Cardiac septum (tissue), 1 donor: Measurements from ENCODE around the gene B9D1. TPM values are rescaled to one million over a fixed set of nuclear protein-coding genes. Genes with fewer than 3 reads are reported as not detected.

Source experiments
- DNase-seq: peaks from one replicate; pipeline ENCODE4 v3.0.0-alpha.2; 2020; ENCODE audit warnings: low spot score
- intact Hi-C: fragments of 100-400 bp; cut with DNase I; formaldehyde crosslinking; loops from one replicate; pipeline ENCODE4 v1.14.0; 2022
- microRNA-seq: library from miRNA; unstranded; fragments of <30 nt; microRNA quantifications from one replicate; pipeline ENCODE4 v1.2.0, GENCODE V29; 2020
- total RNA-seq: library from RNA; stranded (reverse); fragmentation: NEBNext Ultra II Directional; extraction: Animal tissue kit (Norgen Biotek cat#: 25700); gene quantifications from one replicate; pipeline ENCODE4 v1.2.1, GENCODE V29; 2021
- donor health status: DM: no; HTN: no; CAD: no.

B9D1 gene
- total RNA-seq, 1 donor from 2014 or later: 9.7 TPM

- DNase-seq: no peak
- intact Hi-C loops: no loop called here
These were observed 63.8 kb downstream of the B9D1 start for GRCh38 chr17:19298569-19299213.

- intact Hi-C loops: no loop called here
- no peak for DNase-seq
These were observed 65.4 kb downstream of the B9D1 start for GRCh38 chr17:19296786-19297778.

GRCh38 chr17:19295473-19296135, 66.9 kb downstream of the B9D1 start:
- intact Hi-C loops: no loop called here

GRCh38 chr17:19294443-19294842, 68.1 kb downstream of the B9D1 start:
- intact Hi-C loops: no loop called here
- DNase-seq: no peak

More at GRCh38 chr17:19295473-19296135, 66.9 kb downstream of the B9D1 start:
- DNase-seq: no peak

Small RNA genes within 50 kb of the gene (microRNA-seq; reads per million reads assigned to microRNA genes)
- 152 reads per million, percentile 61 among the genes with 10 or more reads in this experiment for gene MIR1180

Other genes with a start within 250 kb of the B9D1 start
- gene GRAPL, start 235.1 kb downstream of the B9D1 start, total RNA-seq: 1.7 TPM
- gene EPN2, start 125.4 kb downstream of the B9D1 start, total RNA-seq: 78.4 TPM
- gene MAPK7, start 15.8 kb upstream of the B9D1 start, total RNA-seq: 17.5 TPM
- gene MFAP4, start 24.5 kb upstream of the B9D1 start, total RNA-seq: 46.2 TPM
- gene RNF112, start 48.5 kb upstream of the B9D1 start, total RNA-seq: 2.5 TPM
- 11.8 TPM for gene SLC47A1, start 171.1 kb upstream of the B9D1 start, total RNA-seq